SK-N-MC (cell line): ENCODE results near the gene PHF14.
A peak's percentile ranks its signal among the peaks of the same experiment; 100 is the strongest.
"Not testable (repeated sequence)": the region's sequence is repeated elsewhere in the genome, so short reads cannot be mapped to it uniquely, and the experiment has no call there.

Experiments
- DNase-seq: peaks from one replicate; pipeline ENCODE4 v3.0.0-alpha.2; 2011; ENCODE audit warnings: low read depth, low spot score
- H3K27ac ChIP-seq: fragments of 200-600 bp; sonication (generic); 2 replicates; pipeline ENCODE4 v1.5.1; 2016; ENCODE audit warnings: mixed run types
- H3K36me3 ChIP-seq: fragments of 200-600 bp; sonication (generic); 2 replicates; pipeline ENCODE4 v1.6.1; 2017; ENCODE audit warnings: antibody characterized with exemption, low read length, mixed read lengths; ENCODE audit not compliant: insufficient read depth
- H3K4me3 ChIP-seq: fragments of 200-600 bp; sonication (generic); 2 replicates; pipeline ENCODE4 v1.5.1; 2016
- H3K9ac ChIP-seq: fragments of 200-600 bp; sonication (generic); 2 replicates; pipeline ENCODE4 v1.8.0; 2017; ENCODE audit warnings: mixed run types, mixed read lengths; ENCODE audit not compliant: insufficient read length
- H3K9me3 ChIP-seq: fragments of 200-600 bp; sonication (generic); 2 replicates; pipeline ENCODE4 v1.6.1; 2017; ENCODE audit warnings: low read depth, mild to moderate bottlenecking, antibody characterized with exemption, low read length, moderate library complexity, mixed read lengths
- EZH2 ChIP-seq: fragments of 200-600 bp; sonication (generic); IDR thresholded peaks from one replicate; pipeline ENCODE4 v1.6.1; 2017; ENCODE audit warnings: antibody characterized with exemption
- FOXP2 ChIP-seq: optimal IDR thresholded peaks from 2 replicates; pipeline ENCODE3; 2011; ENCODE audit warnings: mild to moderate bottlenecking, moderate library complexity; ENCODE audit not compliant: insufficient read depth; ENCODE audit errors: extremely low read length, control extremely low read depth
- POLR2AphosphoS5 ChIP-seq: IDR thresholded peaks from 2 replicates; pipeline ENCODE4 v1.6.1; 2012; ENCODE audit warnings: mild to moderate bottlenecking, low read depth, low read length, borderline replicate concordance

PHF14 gene

DNA sequence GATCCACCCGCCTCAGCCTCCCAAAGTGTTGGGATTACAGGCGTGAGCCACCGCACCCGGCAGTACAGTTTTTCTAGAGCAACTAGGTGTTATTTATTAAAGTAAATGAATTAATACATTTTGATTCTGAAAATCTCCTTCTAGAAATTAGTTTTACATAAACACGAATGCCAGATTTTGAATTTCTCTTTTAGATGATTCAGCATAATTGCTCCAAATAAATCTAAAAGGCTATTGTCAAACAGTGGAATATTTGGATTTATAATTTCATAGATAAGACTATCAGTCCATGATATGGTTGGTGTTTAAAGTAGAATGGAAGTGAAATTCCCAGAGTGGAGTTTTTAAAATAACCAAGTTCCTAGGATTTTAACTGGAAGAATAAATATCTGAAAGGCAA lies 1.5 kb upstream of the PHF14 start:
- Histone ChIP-seq H3K36me3 (peaks cover 20% of the 10 kb centered on the region), H3K4me3 (no peak overlapping the region), H3K9me3 (no peaks in the 10 kb centered on the region; the same call in 1 of the 2 replicates), H3K27ac (no peak overlapping the region), H3K9ac (no peak overlapping the region)
- no peak for DNase-seq
- TF ChIP-seq FOXP2 (no peak), EZH2 (no peak), POLR2AphosphoS5 (no peak)

DNA sequence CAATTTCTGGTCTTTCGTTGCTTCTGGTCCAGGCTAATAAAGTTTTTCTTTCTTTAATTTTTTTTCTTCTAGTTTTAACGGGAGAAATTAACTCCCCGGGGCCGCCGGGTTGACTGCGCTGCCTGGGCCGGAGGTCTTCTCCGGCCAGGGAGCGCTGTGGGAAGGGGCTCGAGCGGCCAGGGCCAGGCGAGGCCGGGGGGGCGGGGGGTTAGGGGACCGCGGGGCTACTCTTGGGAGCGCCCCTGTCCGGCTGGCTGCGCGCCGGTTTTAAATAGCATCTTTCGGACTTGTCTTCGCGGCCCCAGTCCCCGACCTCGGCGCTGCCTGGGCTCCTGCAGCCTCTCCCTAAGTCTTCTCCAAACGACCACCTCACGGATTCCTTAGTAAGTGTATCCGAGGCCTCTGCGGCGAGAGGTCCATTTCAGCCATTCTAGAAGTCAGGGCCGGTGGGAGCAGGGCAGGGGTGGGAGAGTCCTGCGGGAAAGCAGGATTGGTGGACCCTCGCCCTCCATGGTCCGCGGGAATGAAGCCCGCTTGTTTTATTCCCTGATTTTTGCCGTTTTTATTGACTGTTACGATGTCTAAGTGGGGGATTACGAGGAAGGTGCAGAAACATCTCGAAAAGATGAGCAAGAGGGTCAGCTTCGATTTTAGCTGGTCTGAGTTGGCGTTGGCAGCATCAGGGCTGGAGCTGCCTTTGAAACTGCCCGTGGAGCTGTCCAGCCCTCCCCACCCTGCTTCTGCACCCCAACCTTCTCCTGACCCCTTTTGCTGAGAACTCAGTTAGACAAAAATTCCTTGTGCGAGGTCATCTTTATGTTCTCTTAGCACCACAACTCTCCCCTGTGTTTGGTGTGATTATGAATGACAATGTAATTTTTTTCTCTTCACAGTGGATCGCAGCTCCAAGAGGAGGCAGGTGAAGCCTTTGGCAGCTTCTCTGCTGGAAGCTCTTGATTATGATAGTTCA lies 555 bp downstream of the PHF14 start:
- Histone ChIP-seq H3K4me3 (peak overlapping the region; percentile 98), H3K27ac (peak overlapping the region; percentile 90), H3K9me3 (no peaks in the 10 kb centered on the region; the same call in 1 of the 2 replicates), H3K9ac (peak overlapping the region; percentile 99), H3K36me3 (peaks cover 37% of the 10 kb centered on the region)
- TF ChIP-seq POLR2AphosphoS5 (no peak), FOXP2 (no peak), EZH2 (no peak)
- DNase-seq: no peak

DNA sequence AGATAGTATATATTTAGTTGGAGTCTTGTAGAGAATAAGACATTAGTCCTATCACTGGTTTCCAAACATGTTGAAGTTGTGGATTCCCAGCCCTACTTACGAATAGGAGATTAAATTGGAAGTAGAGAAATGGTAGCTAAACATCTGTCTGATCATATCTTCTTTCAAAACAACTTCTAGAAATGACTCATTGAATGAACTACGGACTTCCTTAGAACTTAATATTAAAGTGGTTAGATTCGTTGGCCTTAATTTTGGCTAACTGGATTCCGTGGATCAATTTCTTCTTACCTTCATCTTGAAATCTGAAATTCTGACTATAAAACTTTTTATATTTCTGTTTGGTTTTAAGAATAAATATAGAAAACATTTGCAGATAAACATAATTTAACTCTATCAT lies 3.4 kb downstream of the PHF14 start:
- no peaks in the 10 kb centered on the region; the same call in 1 of the 2 replicates for H3K9me3 ChIP-seq
- peaks cover 63% of the 10 kb centered on the region for H3K36me3 ChIP-seq
- H3K27ac ChIP-seq: no peak overlapping the region; the same call in 1 of the 2 replicates
- no peak for TF ChIP-seq EZH2
- no peak for TF ChIP-seq POLR2AphosphoS5
- TF ChIP-seq FOXP2: no peak
- H3K9ac ChIP-seq: no peak overlapping the region
- H3K4me3 ChIP-seq: peak overlapping the region; percentile 98; the same call in 1 of the 2 replicates
- no peak for DNase-seq

DNA sequence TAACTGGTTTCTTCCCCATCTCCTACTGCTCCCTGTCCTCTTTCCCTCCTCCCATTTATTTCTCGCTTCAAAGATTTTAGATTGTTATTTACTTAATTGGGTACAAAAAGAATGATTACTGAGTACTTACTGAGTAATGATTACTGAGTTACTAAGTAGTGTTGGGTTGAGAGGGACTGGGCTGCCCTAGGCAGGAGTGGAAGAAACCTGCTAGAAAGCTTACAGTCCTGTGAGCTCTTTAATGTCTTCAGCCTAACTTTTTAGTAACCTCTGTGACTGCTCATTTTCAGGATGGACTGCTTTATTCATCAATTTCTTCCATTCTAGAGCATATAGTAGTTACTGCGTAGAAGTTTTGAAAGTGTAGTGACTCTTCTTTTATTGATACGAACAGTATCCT lies 7.6 kb downstream of the PHF14 start:
- Histone ChIP-seq H3K36me3 (peaks cover 85% of the 10 kb centered on the region), H3K4me3 (no peak overlapping the region), H3K9ac (no peak overlapping the region), H3K9me3 (no peaks in the 10 kb centered on the region; the same call in 1 of the 2 replicates), H3K27ac (no peak overlapping the region)
- DNase-seq: no peak
- TF ChIP-seq POLR2AphosphoS5: no peak
- TF ChIP-seq EZH2: no peak
- no peak for TF ChIP-seq FOXP2

DNA sequence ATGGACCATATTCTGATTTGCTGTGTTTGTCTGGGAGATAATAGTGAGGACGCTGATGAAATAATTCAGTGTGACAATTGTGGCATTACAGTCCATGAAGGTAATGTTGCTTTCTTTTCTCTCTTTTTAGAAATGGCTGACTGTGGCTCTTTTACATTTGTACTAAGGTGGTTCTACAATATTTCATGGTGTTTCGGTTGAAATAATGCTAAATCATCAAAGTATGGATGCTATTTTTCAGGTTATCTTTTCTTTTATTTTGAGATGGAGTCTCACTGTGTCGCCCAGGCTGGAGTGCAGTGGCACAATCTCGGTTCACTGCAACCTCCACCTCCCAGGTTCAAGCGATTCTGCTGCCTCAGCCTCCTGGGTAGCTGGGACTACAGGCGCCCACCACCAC lies 17.1 kb downstream of the PHF14 start:
- not testable (repeated sequence) for H3K9me3 ChIP-seq, H3K4me3 ChIP-seq, H3K9ac ChIP-seq, H3K27ac ChIP-seq, DNase-seq
- peaks cover 82% of the 10 kb centered on the region for H3K36me3 ChIP-seq

DNA sequence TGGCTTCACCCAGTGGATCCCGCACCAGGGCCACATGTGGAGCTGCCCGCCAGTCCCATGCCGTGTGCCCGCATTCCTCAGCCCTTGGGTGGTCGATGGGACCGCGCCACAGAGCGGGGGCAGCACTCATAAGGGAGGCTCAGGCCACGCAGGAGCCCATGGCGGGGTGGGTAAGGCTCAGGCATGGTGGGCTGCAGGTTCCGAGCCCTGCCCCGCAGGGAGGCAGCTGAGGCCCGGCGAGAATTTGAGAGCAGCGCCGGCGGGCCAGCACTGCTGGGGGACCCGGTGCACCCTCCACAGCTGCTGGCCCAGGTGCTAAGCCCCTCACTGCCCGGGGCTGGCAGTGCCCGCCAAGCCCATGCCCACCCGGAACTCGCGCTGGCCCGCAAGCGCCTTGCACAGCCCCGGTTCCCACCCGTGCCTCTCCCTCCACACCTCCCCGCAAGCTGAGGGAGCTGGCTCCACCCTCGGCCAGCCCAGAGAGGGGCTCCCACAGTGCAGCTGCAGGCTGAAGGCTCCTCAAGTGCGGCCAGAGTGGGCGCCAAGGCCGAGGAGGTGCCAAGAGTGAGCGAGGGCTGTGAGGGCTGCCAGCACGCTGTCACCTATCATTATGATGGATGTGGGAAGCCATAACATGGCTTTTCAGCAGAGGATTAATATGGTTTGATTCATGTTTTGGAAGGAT lies 22.0 kb downstream of the PHF14 start:
- H3K9ac ChIP-seq, DNase-seq: not testable (repeated sequence)
- H3K36me3 ChIP-seq: peaks cover 86% of the 10 kb centered on the region

DNA sequence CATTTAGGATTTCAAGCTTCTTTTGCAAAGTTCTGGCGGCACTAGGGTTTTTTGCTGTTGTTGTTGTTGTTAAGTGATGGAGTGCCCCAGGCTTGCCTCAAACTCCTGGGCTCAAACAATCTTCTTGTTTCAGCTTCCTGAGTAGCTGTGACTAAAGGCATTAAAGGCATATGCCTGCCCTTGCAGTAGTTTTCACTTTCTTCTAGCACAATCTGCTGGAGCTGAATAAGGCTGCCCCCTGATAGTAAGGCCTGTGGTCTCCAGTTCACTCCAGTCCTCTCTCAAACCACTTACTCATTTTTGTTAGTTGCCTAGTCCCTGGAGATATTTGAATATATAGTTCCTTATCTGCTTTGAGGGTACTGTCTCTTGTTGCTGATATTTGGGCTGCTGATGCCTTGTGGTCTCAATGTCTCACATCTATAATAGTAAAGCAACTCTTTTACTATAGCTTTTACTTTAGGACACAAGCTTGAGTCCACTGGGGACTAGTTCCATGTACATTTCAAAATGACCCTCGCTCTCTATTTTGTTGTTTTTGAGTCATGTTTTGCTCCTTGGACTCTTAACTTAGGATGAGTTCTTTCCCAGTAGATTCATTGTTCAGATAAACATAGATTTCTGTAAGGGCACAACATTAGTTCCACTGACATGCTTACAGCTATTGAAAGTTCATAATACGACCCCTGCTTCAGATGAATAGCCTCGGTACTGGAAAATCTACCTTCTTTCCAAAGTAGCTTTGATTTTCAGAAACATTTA lies 25.5 kb downstream of the PHF14 start:
- no peak for DNase-seq
- Histone ChIP-seq H3K36me3 (peaks cover 79% of the 10 kb centered on the region), H3K27ac (peak overlapping the region; percentile 14)

More for the DNA sequence above, 22.0 kb downstream of the PHF14 start:
- H3K27ac ChIP-seq, H3K4me3 ChIP-seq, H3K9me3 ChIP-seq: not testable (repeated sequence)

DNA sequence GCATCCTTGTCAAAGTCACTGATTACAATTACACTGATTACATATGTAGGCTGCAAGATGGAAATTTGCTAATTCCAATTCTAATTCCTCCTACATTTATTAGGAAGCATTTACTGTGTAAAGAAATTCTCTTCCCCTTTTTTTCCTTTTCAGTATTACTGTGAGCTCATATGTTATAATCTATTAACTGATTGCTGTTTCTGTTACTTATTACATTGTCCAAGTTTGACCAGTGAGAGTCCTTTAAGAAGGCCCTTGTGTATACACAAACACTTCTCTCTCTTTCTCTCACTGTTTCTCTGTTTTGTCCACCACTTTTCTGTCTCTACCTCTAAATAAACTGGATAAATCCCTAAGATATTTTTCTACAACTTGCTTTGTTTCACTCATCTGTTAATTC lies 31.5 kb downstream of the PHF14 start:
- Histone ChIP-seq H3K9ac (no peak overlapping the region), H3K27ac (no peak overlapping the region), H3K9me3 (peaks cover 4% of the 10 kb centered on the region; the same call in 1 of the 2 replicates), H3K4me3 (no peak overlapping the region), H3K36me3 (peaks cover 69% of the 10 kb centered on the region)
- no peak for DNase-seq
- no peak for TF ChIP-seq FOXP2
- TF ChIP-seq EZH2: no peak
- no peak for TF ChIP-seq POLR2AphosphoS5

More for the DNA sequence above, 25.5 kb downstream of the PHF14 start:
- H3K4me3 ChIP-seq: no peak overlapping the region
- H3K9ac ChIP-seq: no peak overlapping the region
- H3K9me3 ChIP-seq: no peaks in the 10 kb centered on the region
- TF ChIP-seq POLR2AphosphoS5 (no peak), FOXP2 (no peak), EZH2 (no peak)

DNA sequence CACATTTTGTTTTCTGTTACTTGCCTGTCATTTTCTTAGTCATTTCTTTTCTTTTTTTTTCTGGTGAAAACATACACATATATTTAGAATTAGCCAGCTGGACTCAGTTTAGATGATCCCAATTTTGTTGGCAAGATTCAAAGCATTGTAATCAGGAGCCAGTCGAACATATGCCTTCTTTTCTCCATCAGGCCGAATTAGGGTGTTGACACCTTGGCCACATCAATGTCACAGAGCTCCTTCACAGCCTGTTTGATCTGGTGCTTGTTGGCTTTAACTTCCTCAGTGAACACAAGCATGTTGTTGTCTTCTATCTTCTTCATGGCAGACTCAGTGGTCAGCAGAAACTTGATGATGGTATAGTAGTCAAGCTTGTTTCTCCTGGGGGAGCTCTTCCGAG lies 32.6 kb downstream of the PHF14 start:
- TF ChIP-seq POLR2AphosphoS5: no peak
- no peak for TF ChIP-seq EZH2
- no peak for TF ChIP-seq FOXP2
- peaks cover 4% of the 10 kb centered on the region; the same call in 1 of the 2 replicates for H3K9me3 ChIP-seq
- H3K27ac ChIP-seq: no peak overlapping the region
- peaks cover 66% of the 10 kb centered on the region for H3K36me3 ChIP-seq
- no peak overlapping the region for H3K4me3 ChIP-seq
- no peak overlapping the region for H3K9ac ChIP-seq
- DNase-seq: no peak
